Neural progenitor cell (in vitro differentiated cells): Measurements from ENCODE around the gene WLS. TPM values are rescaled to one million over a fixed set of nuclear protein-coding genes. Genes with fewer than 3 reads are reported as not detected.

ENCODE experiments used
- DNase-seq: peaks from one replicate; pipeline ENCODE4 v3.0.0-alpha.2; 2016; ENCODE audit warnings: low spot score
- H2AFZ ChIP-seq: fragments of 200-600 bp; sonication (generic); replicated peaks from 2 replicates; pipeline ENCODE4 v1.6.1; 2016; ENCODE audit warnings: antibody characterized with exemption
- H3F3A ChIP-seq: fragments of 200-600 bp; sonication (generic); 2 replicates; pipeline ENCODE4 v1.6.1; 2016; ENCODE audit warnings: antibody characterized with exemption, low read depth
- H3K27ac ChIP-seq: fragments of 200-600 bp; sonication (generic); 2 replicates; pipeline ENCODE4 v1.5.1; 2016; ENCODE audit warnings: mild to moderate bottlenecking
- H3K27me3 ChIP-seq: fragments of 200-600 bp; sonication (generic); 2 replicates; pipeline ENCODE4 v1.6.1; 2016; ENCODE audit warnings: mild to moderate bottlenecking, moderate library complexity
- H3K36me3 ChIP-seq: fragments of 200-600 bp; sonication (generic); 2 replicates; pipeline ENCODE4 v1.5.1; 2016
- H3K4me1 ChIP-seq: fragments of 200-600 bp; sonication (generic); 2 replicates; pipeline ENCODE4 v1.6.1; 2016; ENCODE audit warnings: mixed run types
- H3K4me2 ChIP-seq: fragments of 200-600 bp; sonication (generic); 2 replicates; pipeline ENCODE4 v1.6.1; 2016
- H3K4me3 ChIP-seq: fragments of 200-600 bp; sonication (generic); 2 replicates; pipeline ENCODE4 v1.5.1; 2016
- H3K79me2 ChIP-seq: fragments of 200-600 bp; sonication (generic); 2 replicates; pipeline ENCODE4 v1.6.1; 2016; ENCODE audit warnings: low read depth
- H3K9ac ChIP-seq: fragments of 200-600 bp; sonication (generic); 2 replicates; pipeline ENCODE4 v1.6.1; 2016
- H3K9me3 ChIP-seq: fragments of 200-600 bp; sonication (generic); 2 replicates; pipeline ENCODE4 v1.5.1; 2016; ENCODE audit warnings: low read depth
- H4K20me1 ChIP-seq: fragments of 200-600 bp; sonication (generic); 2 replicates; pipeline ENCODE4 v1.6.1; 2016; ENCODE audit warnings: low read depth
- H3K27ac Mint-ChIP-seq: 3 replicates; pipeline ENCODE4 v1.8.0; 2021; ENCODE audit warnings: mixed read lengths
- H3K27me3 Mint-ChIP-seq: 2 replicates; pipeline ENCODE4 v1.8.0; 2022; ENCODE audit warnings: low read depth, mild to moderate bottlenecking, inconsistent platforms, moderate library complexity, mixed read lengths; ENCODE audit not compliant: insufficient read depth
- H3K36me3 Mint-ChIP-seq: 3 replicates; pipeline ENCODE4 v1.8.0; 2021; ENCODE audit warnings: mixed read lengths
- H3K4me1 Mint-ChIP-seq: 3 replicates; pipeline ENCODE4 v1.8.0; 2021; ENCODE audit warnings: mixed read lengths
- H3K4me3 Mint-ChIP-seq: 3 replicates; pipeline ENCODE4 v1.8.0; 2021; ENCODE audit warnings: mild to moderate bottlenecking, moderate library complexity, mixed read lengths
- H3K9me3 Mint-ChIP-seq: 3 replicates; pipeline ENCODE4 v1.8.0; 2020; ENCODE audit warnings: mixed read lengths
- CTCF ChIP-seq: fragments of 200-600 bp; sonication (generic); IDR thresholded peaks from 2 replicates; pipeline ENCODE4 v1.5.1; 2017; ENCODE audit warnings: antibody characterized with exemption, mild to moderate bottlenecking
- EZH2 ChIP-seq: fragments of 200-600 bp; sonication (generic); IDR thresholded peaks from 2 replicates; pipeline ENCODE4 v1.6.1; 2017; ENCODE audit warnings: antibody characterized with exemption, mild to moderate bottlenecking, moderate library complexity
- EZH2phosphoT487 ChIP-seq: fragments of 200-600 bp; sonication (generic); IDR thresholded peaks from 2 replicates; pipeline ENCODE4 v1.6.1; 2017; ENCODE audit warnings: antibody characterized with exemption
- total RNA-seq: library from RNA; depleted of rRNA; stranded (reverse); fragments of >200 nt; gene quantifications from 2 replicates; pipeline ENCODE4 v1.2.3, GENCODE V29; 2015; ENCODE audit warnings: low replicate concordance

The WLS gene
- total RNA-seq, 1 donor from 2014 or later: 259 TPM

- Histone ChIP-seq H3K36me3 (no peaks in the 10 kb centered on the region), H3K4me2 (peak overlapping the region; percentile 41), H3K4me1 (peaks cover 16% of the 10 kb centered on the region), H4K20me1 (peaks cover 29% of the 10 kb centered on the region), H3K4me3 (no peak overlapping the region), H3K27ac (no peak overlapping the region), H2AFZ (no peak overlapping the region), H3K9me3 (no peaks in the 10 kb centered on the region), H3K9ac (no peak overlapping the region), H3K27me3 (no peaks in the 10 kb centered on the region), H3F3A (peaks cover 22% of the 10 kb centered on the region), H3K79me2 (no peaks in the 10 kb centered on the region)
- Mint-ChIP-seq H3K4me1 (peaks cover 72% of the 10 kb centered on the region), H3K27ac (peak overlapping the region; percentile 98), H3K9me3 (no peaks in the 10 kb centered on the region), H3K36me3 (peaks cover 53% of the 10 kb centered on the region), H3K27me3 (peaks cover 9% of the 10 kb centered on the region), H3K4me3 (peak overlapping the region; percentile 60)
- DNase-seq: no peak
- no peak for TF ChIP-seq EZH2
- TF ChIP-seq EZH2phosphoT487: no peak
- TF ChIP-seq CTCF: no peak
These were observed 90.3 kb downstream of the WLS start for GRCh38 chr1:68142036-68142435.

- H3K9me3 Mint-ChIP-seq: no peaks in the 10 kb centered on the region
- H3K9ac ChIP-seq: no peak overlapping the region
These were observed 91.0 kb downstream of the WLS start for GRCh38 chr1:68141071-68142021.

GRCh38 chr1:68140536-68140935 is 91.8 kb downstream of the WLS start:
- no peak overlapping the region for H3K27ac ChIP-seq
- H3K4me1 ChIP-seq: peaks cover 16% of the 10 kb centered on the region
- no peak overlapping the region for H2AFZ ChIP-seq
- peaks cover 67% of the 10 kb centered on the region for H3K4me1 Mint-ChIP-seq
- H4K20me1 ChIP-seq: peaks cover 29% of the 10 kb centered on the region
- H3K9me3 Mint-ChIP-seq: no peaks in the 10 kb centered on the region
- no peak overlapping the region for H3K4me2 ChIP-seq
- peaks cover 22% of the 10 kb centered on the region for H3F3A ChIP-seq
- no peaks in the 10 kb centered on the region for H3K79me2 ChIP-seq
- H3K36me3 ChIP-seq: no peaks in the 10 kb centered on the region
- H3K27me3 ChIP-seq: no peaks in the 10 kb centered on the region
- no peak for TF ChIP-seq CTCF
- TF ChIP-seq EZH2: no peak
- no peak for TF ChIP-seq EZH2phosphoT487
- H3K9ac ChIP-seq: no peak overlapping the region
- peaks cover 55% of the 10 kb centered on the region for H3K36me3 Mint-ChIP-seq
- no peak overlapping the region for H3K4me3 ChIP-seq
- no peaks in the 10 kb centered on the region for H3K9me3 ChIP-seq
- peaks cover 9% of the 10 kb centered on the region for H3K27me3 Mint-ChIP-seq
- H3K4me3 Mint-ChIP-seq: peak overlapping the region; percentile 17
- peak overlapping the region; percentile 98 for H3K27ac Mint-ChIP-seq
- no peak for DNase-seq

More at GRCh38 chr1:68141071-68142021, 91.0 kb downstream of the WLS start:
- peaks cover 73% of the 10 kb centered on the region for H3K4me1 Mint-ChIP-seq
- Histone ChIP-seq H3K4me3 (no peak overlapping the region), H3K79me2 (no peaks in the 10 kb centered on the region), H4K20me1 (peaks cover 29% of the 10 kb centered on the region), H3K27ac (no peak overlapping the region), H3K27me3 (no peaks in the 10 kb centered on the region), H3K9me3 (no peaks in the 10 kb centered on the region), H3F3A (peaks cover 22% of the 10 kb centered on the region), H2AFZ (no peak overlapping the region), H3K36me3 (no peaks in the 10 kb centered on the region), H3K4me1 (peaks cover 16% of the 10 kb centered on the region), H3K4me2 (peak overlapping the region; percentile 41)
- H3K4me3 Mint-ChIP-seq: peak overlapping the region; percentile 60
- TF ChIP-seq CTCF: no peak
- DNase-seq: peak; percentile 52
- peaks cover 55% of the 10 kb centered on the region for H3K36me3 Mint-ChIP-seq
- H3K27ac Mint-ChIP-seq: peak overlapping the region; percentile 98
- H3K27me3 Mint-ChIP-seq: peaks cover 9% of the 10 kb centered on the region
